Measurements from ENCODE around the gene NTRK3. TPM values are rescaled to one million over a fixed set of nuclear protein-coding genes. Genes with fewer than 3 reads are reported as not detected.

The NTRK3 gene
- total and polyA plus RNA-seq, 2 of the 13 experiments (the other 11 are each of a cell fraction or from before 2014, with no cell fraction given): not detected

DNA sequence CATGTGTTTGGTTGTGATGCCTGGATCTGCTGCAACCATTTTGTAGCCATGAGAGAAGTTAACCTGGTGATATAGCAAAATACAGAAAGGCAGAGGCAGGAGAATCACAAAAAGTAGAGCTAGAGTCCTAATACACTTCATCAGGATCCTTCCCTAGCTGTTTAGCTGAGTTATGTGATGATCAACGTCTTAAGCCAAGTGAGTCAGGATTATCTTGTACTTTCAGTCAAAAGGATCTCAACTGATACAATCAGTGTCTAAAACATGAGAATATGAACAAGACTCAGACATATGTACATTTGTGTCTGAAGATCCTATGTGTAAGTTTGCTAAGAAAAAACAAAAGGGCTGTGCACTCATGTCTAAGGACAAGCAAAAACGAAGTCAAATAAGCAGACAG, 236.9 kb downstream of the NTRK3 start (continued):
- TF ChIP-seq, protein P1, sequence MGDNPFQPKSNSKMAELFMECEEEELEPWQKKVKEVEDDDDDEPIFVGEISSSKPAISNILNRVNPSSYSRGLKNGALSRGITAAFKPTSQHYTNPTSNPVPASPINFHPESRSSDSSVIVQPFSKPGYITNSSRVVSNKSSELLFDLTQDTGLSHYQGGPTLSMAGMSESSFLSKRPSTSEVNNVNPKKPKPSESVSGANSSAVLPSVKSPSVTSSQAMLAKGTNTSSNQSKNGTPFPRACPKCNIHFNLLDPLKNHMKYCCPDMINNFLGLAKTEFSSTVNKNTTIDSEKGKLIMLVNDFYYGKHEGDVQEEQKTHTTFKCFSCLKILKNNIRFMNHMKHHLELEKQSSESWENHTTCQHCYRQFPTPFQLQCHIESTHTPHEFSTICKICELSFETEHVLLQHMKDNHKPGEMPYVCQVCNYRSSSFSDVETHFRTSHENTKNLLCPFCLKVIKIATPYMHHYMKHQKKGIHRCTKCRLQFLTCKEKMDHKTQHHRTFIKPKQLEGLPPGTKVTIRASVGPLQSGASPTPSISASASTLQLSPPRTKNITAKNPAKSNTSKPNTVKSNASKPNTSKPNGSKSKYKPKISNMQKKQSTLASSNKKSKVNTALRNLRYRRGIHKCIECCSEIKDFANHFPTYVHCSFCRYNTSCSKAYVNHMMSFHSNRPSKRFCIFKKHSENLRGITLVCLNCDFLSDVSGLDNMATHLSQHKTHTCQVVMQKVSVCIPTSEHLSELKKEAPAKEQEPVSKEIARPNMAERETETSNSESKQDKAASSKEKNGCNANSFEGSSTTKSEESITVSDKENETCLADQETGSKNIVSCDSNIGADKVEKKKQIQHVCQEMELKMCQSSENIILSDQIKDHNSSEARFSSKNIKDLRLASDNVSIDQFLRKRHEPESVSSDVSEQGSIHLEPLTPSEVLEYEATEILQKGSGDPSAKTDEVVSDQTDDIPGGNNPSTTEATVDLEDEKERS (CRISPR knock-in tag; IDR thresholded peaks at IDR 0.05): no peak

DNA sequence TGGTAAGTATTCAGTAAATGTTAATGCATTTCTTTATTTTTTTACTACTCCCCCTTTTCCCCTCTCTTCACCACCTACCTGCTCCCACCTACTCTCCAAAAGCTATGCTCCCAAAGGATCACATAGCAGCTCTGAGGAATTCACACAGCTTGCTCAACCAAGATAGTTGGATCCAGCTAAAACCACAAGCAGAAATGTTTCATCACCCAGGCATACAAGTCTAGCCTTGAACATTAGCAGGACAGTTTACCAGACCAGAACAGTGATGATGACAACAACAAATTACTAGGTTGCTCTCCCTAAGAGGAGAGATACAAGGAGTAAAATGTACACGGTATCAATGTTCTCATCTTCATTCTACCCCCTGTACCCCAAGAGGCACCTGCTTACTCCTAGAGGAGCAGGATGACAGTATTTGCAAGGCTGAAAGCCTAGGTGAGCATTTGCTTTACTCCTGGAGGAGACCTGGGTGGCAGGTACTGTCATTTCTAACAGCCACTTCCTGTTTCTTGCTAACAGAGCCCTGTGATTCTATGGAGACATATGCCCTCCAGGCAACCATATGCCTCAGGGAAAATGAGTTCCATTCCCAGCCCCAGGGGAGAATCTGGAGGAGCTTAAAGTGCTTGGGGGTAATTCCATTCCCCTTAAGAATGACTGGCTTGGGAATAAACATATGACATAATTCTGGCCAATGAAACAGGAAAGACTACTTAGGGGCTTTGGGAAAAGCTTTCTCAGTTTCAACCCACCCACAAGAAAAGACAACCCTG, 237.5 kb downstream of the NTRK3 start:
- DNase-seq (ENCODE audit: low spot score) (no peak), FAIRE-seq (no peak), ATAC-seq (no peak)
- WGBS (ENCODE audit: low lambda C conversion rate): 0% methylated on average over 1 of the region's 1 CpG
- TF ChIP-seq ZFP90 (CRISPR knock-in tag; IDR thresholded peaks at IDR 0.05; ENCODE audit: borderline replicate concordance): no peak
- TF ChIP-seq, protein P2, sequence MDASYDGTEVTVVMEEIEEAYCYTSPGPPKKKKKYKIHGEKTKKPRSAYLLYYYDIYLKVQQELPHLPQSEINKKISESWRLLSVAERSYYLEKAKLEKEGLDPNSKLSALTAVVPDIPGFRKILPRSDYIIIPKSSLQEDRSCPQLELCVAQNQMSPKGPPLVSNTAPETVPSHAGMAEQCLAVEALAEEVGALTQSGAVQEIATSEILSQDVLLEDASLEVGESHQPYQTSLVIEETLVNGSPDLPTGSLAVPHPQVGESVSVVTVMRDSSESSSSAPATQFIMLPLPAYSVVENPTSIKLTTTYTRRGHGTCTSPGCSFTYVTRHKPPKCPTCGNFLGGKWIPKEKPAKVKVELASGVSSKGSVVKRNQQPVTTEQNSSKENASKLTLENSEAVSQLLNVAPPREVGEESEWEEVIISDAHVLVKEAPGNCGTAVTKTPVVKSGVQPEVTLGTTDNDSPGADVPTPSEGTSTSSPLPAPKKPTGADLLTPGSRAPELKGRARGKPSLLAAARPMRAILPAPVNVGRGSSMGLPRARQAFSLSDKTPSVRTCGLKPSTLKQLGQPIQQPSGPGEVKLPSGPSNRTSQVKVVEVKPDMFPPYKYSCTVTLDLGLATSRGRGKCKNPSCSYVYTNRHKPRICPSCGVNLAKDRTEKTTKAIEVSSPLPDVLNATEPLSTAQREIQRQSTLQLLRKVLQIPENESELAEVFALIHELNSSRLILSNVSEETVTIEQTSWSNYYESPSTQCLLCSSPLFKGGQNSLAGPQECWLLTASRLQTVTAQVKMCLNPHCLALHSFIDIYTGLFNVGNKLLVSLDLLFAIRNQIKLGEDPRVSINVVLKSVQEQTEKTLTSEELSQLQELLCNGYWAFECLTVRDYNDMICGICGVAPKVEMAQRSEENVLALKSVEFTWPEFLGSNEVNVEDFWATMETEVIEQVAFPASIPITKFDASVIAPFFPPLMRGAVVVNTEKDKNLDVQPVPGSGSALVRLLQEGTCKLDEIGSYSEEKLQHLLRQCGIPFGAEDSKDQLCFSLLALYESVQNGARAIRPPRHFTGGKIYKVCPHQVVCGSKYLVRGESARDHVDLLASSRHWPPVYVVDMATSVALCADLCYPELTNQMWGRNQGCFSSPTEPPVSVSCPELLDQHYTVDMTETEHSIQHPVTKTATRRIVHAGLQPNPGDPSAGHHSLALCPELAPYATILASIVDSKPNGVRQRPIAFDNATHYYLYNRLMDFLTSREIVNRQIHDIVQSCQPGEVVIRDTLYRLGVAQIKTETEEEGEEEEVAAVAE (CRISPR knock-in tag; IDR thresholded peaks at IDR 0.05; ENCODE audit: borderline replicate concordance): no peak
- no peak for TF ChIP-seq HHEX (CRISPR knock-in tag; IDR thresholded peaks at IDR 0.05)
- ChIA-PET CTCF (ENCODE audit: low intra/inter-chr PET ratio, low total read pairs) (no interaction called here), POLR2A (no interaction called here)
- Histone ChIP-seq H2AFZ (ENCODE audit: low read length) (no peak overlapping the region), H3K9ac (ENCODE audit: insufficient read depth, low read depth, low read length) (no peak overlapping the region), H3K79me2 (ENCODE audit: insufficient read depth, low read length) (no peaks in the 10 kb centered on the region), H3K9me3 (ENCODE audit: low read length) (no peaks in the 10 kb centered on the region), H3K4me3 (replicated peaks in 1 of 3; ENCODE audit: insufficient read depth in 1 of 3, low read depth in 2 of 3, low read length in 3 of 3) (no peak overlapping the region), H3K36me3 (replicated peaks in 1 of 2; ENCODE audit: control insufficient read depth in 1 of 2, insufficient read depth in 2 of 2, low read length in 2 of 2) (no peaks in the 10 kb centered on the region), H3K4me2 (ENCODE audit: low read depth, low read length) (no peak overlapping the region), H3K4me1 (ENCODE audit: insufficient read depth, low read length) (no peaks in the 10 kb centered on the region), H3K27me3 (ENCODE audit: control insufficient read depth in 1 of 2, insufficient read depth in 2 of 2, low read length in 2 of 2) (no peaks in the 10 kb centered on the region), H3K27ac (ENCODE audit: extremely low read length, insufficient read depth, low read length) (no peak overlapping the region), H4K20me1 (ENCODE audit: insufficient read depth, low read length) (no peaks in the 10 kb centered on the region)
- intact Hi-C loops (cut with micrococcal nuclease; ENCODE audit: unreplicated experiment): no loop called here
- in situ Hi-C loops (cut with HindIII; ENCODE audit: extremely low pct_ligation_motif_present, low pct_unique_long_range_greater_than_20kb): no loop called here
- no TSS peak for BruUV-seq (replicated peaks)
